ENCODE data around the gene PALD1.

DNA sequence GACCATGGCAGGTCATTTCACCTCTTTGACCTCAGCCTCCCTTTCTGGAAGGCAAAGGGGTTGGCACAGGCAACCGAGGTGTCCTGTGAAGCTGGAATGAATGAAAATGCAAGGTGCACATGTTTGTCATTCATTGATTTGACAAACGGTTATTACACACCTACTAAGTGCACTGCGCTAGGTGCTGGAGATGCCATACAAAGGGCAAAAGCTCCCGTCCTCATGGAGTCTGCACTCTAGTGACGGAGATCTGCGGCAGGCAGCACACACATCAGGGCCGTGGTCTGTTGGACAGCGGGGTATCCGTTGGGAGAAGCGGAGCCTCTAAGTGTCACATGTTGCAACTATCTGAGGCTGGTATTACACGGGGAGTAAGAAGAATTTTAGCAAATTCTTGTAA, 79.7 kb downstream of the PALD1 start:
- TF ChIP-seq, protein P1, sequence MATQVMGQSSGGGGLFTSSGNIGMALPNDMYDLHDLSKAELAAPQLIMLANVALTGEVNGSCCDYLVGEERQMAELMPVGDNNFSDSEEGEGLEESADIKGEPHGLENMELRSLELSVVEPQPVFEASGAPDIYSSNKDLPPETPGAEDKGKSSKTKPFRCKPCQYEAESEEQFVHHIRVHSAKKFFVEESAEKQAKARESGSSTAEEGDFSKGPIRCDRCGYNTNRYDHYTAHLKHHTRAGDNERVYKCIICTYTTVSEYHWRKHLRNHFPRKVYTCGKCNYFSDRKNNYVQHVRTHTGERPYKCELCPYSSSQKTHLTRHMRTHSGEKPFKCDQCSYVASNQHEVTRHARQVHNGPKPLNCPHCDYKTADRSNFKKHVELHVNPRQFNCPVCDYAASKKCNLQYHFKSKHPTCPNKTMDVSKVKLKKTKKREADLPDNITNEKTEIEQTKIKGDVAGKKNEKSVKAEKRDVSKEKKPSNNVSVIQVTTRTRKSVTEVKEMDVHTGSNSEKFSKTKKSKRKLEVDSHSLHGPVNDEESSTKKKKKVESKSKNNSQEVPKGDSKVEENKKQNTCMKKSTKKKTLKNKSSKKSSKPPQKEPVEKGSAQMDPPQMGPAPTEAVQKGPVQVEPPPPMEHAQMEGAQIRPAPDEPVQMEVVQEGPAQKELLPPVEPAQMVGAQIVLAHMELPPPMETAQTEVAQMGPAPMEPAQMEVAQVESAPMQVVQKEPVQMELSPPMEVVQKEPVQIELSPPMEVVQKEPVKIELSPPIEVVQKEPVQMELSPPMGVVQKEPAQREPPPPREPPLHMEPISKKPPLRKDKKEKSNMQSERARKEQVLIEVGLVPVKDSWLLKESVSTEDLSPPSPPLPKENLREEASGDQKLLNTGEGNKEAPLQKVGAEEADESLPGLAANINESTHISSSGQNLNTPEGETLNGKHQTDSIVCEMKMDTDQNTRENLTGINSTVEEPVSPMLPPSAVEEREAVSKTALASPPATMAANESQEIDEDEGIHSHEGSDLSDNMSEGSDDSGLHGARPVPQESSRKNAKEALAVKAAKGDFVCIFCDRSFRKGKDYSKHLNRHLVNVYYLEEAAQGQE (IDR thresholded peaks at IDR 0.05; ENCODE audit: insufficient replicate concordance, low read depth) = no peak
- TF ChIP-seq, protein P2, sequence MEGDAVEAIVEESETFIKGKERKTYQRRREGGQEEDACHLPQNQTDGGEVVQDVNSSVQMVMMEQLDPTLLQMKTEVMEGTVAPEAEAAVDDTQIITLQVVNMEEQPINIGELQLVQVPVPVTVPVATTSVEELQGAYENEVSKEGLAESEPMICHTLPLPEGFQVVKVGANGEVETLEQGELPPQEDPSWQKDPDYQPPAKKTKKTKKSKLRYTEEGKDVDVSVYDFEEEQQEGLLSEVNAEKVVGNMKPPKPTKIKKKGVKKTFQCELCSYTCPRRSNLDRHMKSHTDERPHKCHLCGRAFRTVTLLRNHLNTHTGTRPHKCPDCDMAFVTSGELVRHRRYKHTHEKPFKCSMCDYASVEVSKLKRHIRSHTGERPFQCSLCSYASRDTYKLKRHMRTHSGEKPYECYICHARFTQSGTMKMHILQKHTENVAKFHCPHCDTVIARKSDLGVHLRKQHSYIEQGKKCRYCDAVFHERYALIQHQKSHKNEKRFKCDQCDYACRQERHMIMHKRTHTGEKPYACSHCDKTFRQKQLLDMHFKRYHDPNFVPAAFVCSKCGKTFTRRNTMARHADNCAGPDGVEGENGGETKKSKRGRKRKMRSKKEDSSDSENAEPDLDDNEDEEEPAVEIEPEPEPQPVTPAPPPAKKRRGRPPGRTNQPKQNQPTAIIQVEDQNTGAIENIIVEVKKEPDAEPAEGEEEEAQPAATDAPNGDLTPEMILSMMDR (IDR thresholded peaks at IDR 0.05; ENCODE audit: insufficient read depth, low read length) = no peak

Data from HL-60 (cell line).